Panc1 (cell line): Measurements from ENCODE around the gene CARD16. TPM values are rescaled to one million over a fixed set of nuclear protein-coding genes. Genes with fewer than 3 reads are reported as not detected.

Experiments
- ATAC-seq: fragments of 200-7000 bp; cut with Tn5 transposase; 2 replicates; pipeline ENCODE4 v1.9.1; 2020; ENCODE audit warnings: mild to moderate bottlenecking, moderate library complexity
- BruUV-seq: library from RNA; stranded (reverse); fragments of 400-500 nt; replicated peaks from 2 replicates; lab custom pipeline; 2021; lab: Mats Ljungman, UMichigan
- CTCF ChIA-PET: fragments of 300-600 bp; sonication (Branson Sonifier 250); formaldehyde crosslinking; loops from one replicate; lab custom pipeline; 2022; ENCODE audit warnings: antibody characterized with exemption; lab: Charles Lee
- POLR2A ChIA-PET: fragments of 300-600 bp; sonication (Branson Sonifier 250); formaldehyde crosslinking; loops from one replicate; lab custom pipeline; 2022; ENCODE audit warnings: antibody characterized with exemption; lab: Charles Lee
- DNase-seq: peaks from one replicate; pipeline ENCODE4 v3.0.0-alpha.2; 2010; ENCODE audit warnings: low read depth, low spot score
- H3K27ac ChIP-seq: 2 replicates; pipeline ENCODE4 v1.5.1; 2011; ENCODE audit warnings: mild to moderate bottlenecking, low read length, inconsistent platforms
- H3K27me3 ChIP-seq: fragments of 200-500 bp; sonication (Bioruptor generic); 2 replicates; pipeline ENCODE4 v1.6.0; 2014; ENCODE audit warnings: low read length, inconsistent platforms; ENCODE audit not compliant: control insufficient read depth, insufficient read depth
- H3K36me3 ChIP-seq: fragments of 200-500 bp; sonication (Bioruptor generic); 2 replicates; pipeline ENCODE4 v1.5.1; 2014; ENCODE audit warnings: inconsistent platforms, mild to moderate bottlenecking, low read length, moderate library complexity; ENCODE audit not compliant: control insufficient read depth, insufficient read depth
- H3K4me1 ChIP-seq: 2 replicates; pipeline ENCODE4 v1.5.1; 2011; ENCODE audit warnings: inconsistent platforms, mild to moderate bottlenecking, low read length, moderate library complexity; ENCODE audit not compliant: control insufficient read depth, insufficient read depth
- H3K4me3 ChIP-seq, 2 experiments: 2 replicates each; pipeline ENCODE4 v1.5.1; 2011 to 2012; ENCODE audit warnings: low read depth in 2 of 2, low read length in 2 of 2, mild to moderate bottlenecking in 2 of 2, inconsistent platforms in 1 of 2, moderate library complexity in 1 of 2
- H3K9me3 ChIP-seq: fragments of 200-500 bp; sonication (Bioruptor generic); 2 replicates; pipeline ENCODE4 v1.5.1; 2014; ENCODE audit warnings: low read depth, mild to moderate bottlenecking, inconsistent platforms, low read length, moderate library complexity; ENCODE audit not compliant: control insufficient read depth, insufficient read depth
- POLR2AphosphoS5 ChIP-seq: IDR thresholded peaks from 2 replicates; pipeline ENCODE4 v1.6.1; 2012; ENCODE audit warnings: mild to moderate bottlenecking, low read depth, low read length, moderate library complexity
- SIN3A ChIP-seq: IDR thresholded peaks from 2 replicates; pipeline ENCODE4 v1.6.1; 2012; ENCODE audit warnings: low read depth, mild to moderate bottlenecking, low read length, moderate library complexity, borderline replicate concordance; ENCODE audit not compliant: insufficient read depth
- TCF7L2 ChIP-seq: IDR thresholded peaks from 2 replicates; pipeline ENCODE4 v1.6.1; 2011; ENCODE audit warnings: mild to moderate bottlenecking, low read depth, low read length, inconsistent platforms
- in situ Hi-C: cut with HindIII; loops from 2 replicates; pipeline ENCODE4 v1.10.0; 2016; ENCODE audit warnings: low sequenced_read_pairs, low pct_unique_long_range_greater_than_20kb
- intact Hi-C: fragments of 100-400 bp; cut with micrococcal nuclease; formaldehyde crosslinking; loops from one replicate; pipeline ENCODE4 v1.10.0; 2022; ENCODE audit not compliant: unreplicated experiment
- total RNA-seq: library from RNA; stranded (reverse); gene quantifications from one replicate; pipeline ENCODE4 v1.2.1, GENCODE V29; 2021; ENCODE audit not compliant: unreplicated experiment
- TF ChIP-seq, protein P1 (sequence below): fragments of 450-650 bp; IDR thresholded peaks from 2 replicates; pipeline ENCODE4 v1.5.1; 2017; ENCODE audit warnings: mild to moderate bottlenecking
- TF ChIP-seq, protein P2 (sequence below), 2 experiments: IDR thresholded peaks; 2 replicates each; pipeline ENCODE4 v1.6.1; 2011 to 2012; ENCODE audit warnings: low read depth in 2 of 2, control low read depth in 1 of 2, low read length in 1 of 2, mild to moderate bottlenecking in 1 of 2, moderate library complexity in 1 of 2; ENCODE audit not compliant: insufficient read depth in 1 of 2

CARD16 gene
- total RNA-seq, 1 experiment from 2014 or later = not detected

DNA sequence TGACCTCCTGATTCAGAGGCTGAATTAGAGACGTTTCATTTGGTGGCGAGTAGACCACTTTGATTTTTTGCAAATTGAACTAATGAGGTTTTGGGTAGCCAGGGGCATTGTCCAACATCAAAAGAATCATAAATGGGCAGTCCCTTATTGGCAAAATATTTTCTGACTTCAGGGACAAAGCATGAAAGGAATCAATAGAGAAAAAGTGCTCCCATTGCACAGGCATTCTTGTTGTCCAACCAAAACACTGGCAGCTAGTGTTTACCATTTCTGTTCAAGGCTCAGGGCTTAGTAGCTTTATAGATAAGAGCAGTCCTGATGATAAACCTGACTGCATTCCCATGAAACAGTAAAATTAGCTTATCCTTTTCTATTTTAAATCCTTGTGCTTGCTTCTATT lies 6.4 kb upstream of the CARD16 start:
- TF ChIP-seq, protein P1, sequence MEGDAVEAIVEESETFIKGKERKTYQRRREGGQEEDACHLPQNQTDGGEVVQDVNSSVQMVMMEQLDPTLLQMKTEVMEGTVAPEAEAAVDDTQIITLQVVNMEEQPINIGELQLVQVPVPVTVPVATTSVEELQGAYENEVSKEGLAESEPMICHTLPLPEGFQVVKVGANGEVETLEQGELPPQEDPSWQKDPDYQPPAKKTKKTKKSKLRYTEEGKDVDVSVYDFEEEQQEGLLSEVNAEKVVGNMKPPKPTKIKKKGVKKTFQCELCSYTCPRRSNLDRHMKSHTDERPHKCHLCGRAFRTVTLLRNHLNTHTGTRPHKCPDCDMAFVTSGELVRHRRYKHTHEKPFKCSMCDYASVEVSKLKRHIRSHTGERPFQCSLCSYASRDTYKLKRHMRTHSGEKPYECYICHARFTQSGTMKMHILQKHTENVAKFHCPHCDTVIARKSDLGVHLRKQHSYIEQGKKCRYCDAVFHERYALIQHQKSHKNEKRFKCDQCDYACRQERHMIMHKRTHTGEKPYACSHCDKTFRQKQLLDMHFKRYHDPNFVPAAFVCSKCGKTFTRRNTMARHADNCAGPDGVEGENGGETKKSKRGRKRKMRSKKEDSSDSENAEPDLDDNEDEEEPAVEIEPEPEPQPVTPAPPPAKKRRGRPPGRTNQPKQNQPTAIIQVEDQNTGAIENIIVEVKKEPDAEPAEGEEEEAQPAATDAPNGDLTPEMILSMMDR = no peak
- no peak for TF ChIP-seq TCF7L2
- TF ChIP-seq SIN3A = no peak
- TF ChIP-seq POLR2AphosphoS5 = no peak
- TF ChIP-seq, protein P2, sequence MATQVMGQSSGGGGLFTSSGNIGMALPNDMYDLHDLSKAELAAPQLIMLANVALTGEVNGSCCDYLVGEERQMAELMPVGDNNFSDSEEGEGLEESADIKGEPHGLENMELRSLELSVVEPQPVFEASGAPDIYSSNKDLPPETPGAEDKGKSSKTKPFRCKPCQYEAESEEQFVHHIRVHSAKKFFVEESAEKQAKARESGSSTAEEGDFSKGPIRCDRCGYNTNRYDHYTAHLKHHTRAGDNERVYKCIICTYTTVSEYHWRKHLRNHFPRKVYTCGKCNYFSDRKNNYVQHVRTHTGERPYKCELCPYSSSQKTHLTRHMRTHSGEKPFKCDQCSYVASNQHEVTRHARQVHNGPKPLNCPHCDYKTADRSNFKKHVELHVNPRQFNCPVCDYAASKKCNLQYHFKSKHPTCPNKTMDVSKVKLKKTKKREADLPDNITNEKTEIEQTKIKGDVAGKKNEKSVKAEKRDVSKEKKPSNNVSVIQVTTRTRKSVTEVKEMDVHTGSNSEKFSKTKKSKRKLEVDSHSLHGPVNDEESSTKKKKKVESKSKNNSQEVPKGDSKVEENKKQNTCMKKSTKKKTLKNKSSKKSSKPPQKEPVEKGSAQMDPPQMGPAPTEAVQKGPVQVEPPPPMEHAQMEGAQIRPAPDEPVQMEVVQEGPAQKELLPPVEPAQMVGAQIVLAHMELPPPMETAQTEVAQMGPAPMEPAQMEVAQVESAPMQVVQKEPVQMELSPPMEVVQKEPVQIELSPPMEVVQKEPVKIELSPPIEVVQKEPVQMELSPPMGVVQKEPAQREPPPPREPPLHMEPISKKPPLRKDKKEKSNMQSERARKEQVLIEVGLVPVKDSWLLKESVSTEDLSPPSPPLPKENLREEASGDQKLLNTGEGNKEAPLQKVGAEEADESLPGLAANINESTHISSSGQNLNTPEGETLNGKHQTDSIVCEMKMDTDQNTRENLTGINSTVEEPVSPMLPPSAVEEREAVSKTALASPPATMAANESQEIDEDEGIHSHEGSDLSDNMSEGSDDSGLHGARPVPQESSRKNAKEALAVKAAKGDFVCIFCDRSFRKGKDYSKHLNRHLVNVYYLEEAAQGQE (IDR thresholded peaks at IDR 0.05; ENCODE audit: insufficient read depth in 1 of 2, low read depth in 2 of 2, low read length in 1 of 2) = no peak
- in situ Hi-C loops = no loop called here
- Histone ChIP-seq H3K27me3 (no peaks in the 10 kb centered on the region), H3K4me3 (no peak overlapping the region), H3K27ac (no peak overlapping the region), H3K4me1 (peaks cover 8% of the 10 kb centered on the region), H3K9me3 (no peaks in the 10 kb centered on the region), H3K36me3 (no peaks in the 10 kb centered on the region)
- BruUV-seq = no TSS peak
- POLR2A ChIA-PET = no interaction called here
- DNase-seq (no peak), ATAC-seq (no peak)
- intact Hi-C loops = no loop called here
- CTCF ChIA-PET = interaction anchor here (0.6 kb wide), 1 partner anchor 116 kb away, joined by 3 read pairs; no protein-coding TSS in a partner anchor

- TF ChIP-seq, protein P1 = no peak
- no peak for TF ChIP-seq TCF7L2
- TF ChIP-seq, protein P2 (IDR thresholded peaks at IDR 0.05; ENCODE audit: insufficient read depth in 1 of 2, low read depth in 2 of 2, low read length in 1 of 2) = no peak
- no peak for TF ChIP-seq POLR2AphosphoS5
- no peak for TF ChIP-seq SIN3A
- Histone ChIP-seq H3K4me1 (peaks cover 10% of the 10 kb centered on the region), H3K27me3 (no peaks in the 10 kb centered on the region), H3K36me3 (no peaks in the 10 kb centered on the region), H3K9me3 (no peaks in the 10 kb centered on the region; the same call in 1 of the 2 replicates), H3K4me3 (no peak overlapping the region), H3K27ac (no peak overlapping the region)
- DNase-seq (no peak), ATAC-seq (no peak)
- BruUV-seq = no TSS peak
- CTCF ChIA-PET = no interaction called here
- intact Hi-C loops (no loop called here), in situ Hi-C loops (no loop called here)
- POLR2A ChIA-PET = no interaction called here
Measured at GRCh38 chr11:105049481-105049880, 4.3 kb upstream of the CARD16 start.
